HepG2 (cell line): Measurements from ENCODE around the gene PSMB9. TPM values are rescaled to one million over a fixed set of nuclear protein-coding genes. Genes with fewer than 3 reads are reported as not detected.
A peak's percentile ranks its signal among the peaks of the same experiment; 100 is the strongest.

Source experiments
- ATAC-seq: fragments of 200-7000 bp; cut with Tn5 transposase; 3 replicates; pipeline ENCODE4 v1.9.1; 2020; ENCODE audit warnings: mild to moderate bottlenecking, moderate library complexity
- BruUV-seq: library from RNA; stranded (reverse); fragments of 400-500 nt; replicated peaks from 2 replicates; lab custom pipeline; 2021; lab: Mats Ljungman, UMichigan
- CTCF ChIA-PET: fragments of 300-600 bp; formaldehyde crosslinking; extraction: SDS; loops from one replicate; lab custom pipeline; 2021; ENCODE audit warnings: low total read pairs, inconsistent platforms, low intra/inter-chr PET ratio; lab: Yijun Ruan, JAX
- POLR2A ChIA-PET: fragments of 350-600 bp; sonication (Branson Sonifier 250); formaldehyde crosslinking; loops from one replicate; lab custom pipeline; 2020; ENCODE audit warnings: antibody characterized with exemption, inconsistent platforms; lab: Yijun Ruan, JAX
- DNase-seq: peaks from one replicate; pipeline ENCODE4 v3.0.0-alpha.2; 2015; ENCODE audit warnings: low spot score
- FAIRE-seq: peaks from 3 replicates; lab custom pipeline; 2011; peaks lifted over from hg19 to GRCh38; lab: Jason Lieb, UNC
- H2AFZ ChIP-seq: one replicate; pipeline ENCODE4 v1.6.1; 2011; ENCODE audit warnings: low read length, inconsistent platforms
- H3K27ac ChIP-seq: fragments of 300-600 bp; 3 replicates; pipeline ENCODE4 v1.8.0; 2011; ENCODE audit warnings: mixed run types, mild to moderate bottlenecking, mixed read lengths, low read length, inconsistent platforms; ENCODE audit not compliant: insufficient read depth; ENCODE audit errors: extremely low read length
- H3K27me3 ChIP-seq, 2 experiments: fragments of 200-600 bp in 1 of 2; 2 replicates in 1 of 2; 3 replicates in 1 of 2; pipeline versions ENCODE4 v1.6.0 to v1.8.0; 2011; ENCODE audit warnings: low read length in 2 of 2, mild to moderate bottlenecking in 2 of 2, moderate library complexity in 2 of 2, inconsistent platforms in 1 of 2; ENCODE audit not compliant: insufficient read depth in 2 of 2, control insufficient read depth in 1 of 2
- H3K36me3 ChIP-seq, 2 experiments: fragments of 200-600 bp in 1 of 2; replicated peaks in 1 of 2; 2 replicates in 1 of 2; 3 replicates in 1 of 2; pipeline versions ENCODE4 v1.5.1 to v1.8.0; 2011; ENCODE audit warnings: low read length in 2 of 2, inconsistent platforms in 1 of 2; ENCODE audit not compliant: insufficient read depth in 2 of 2, control insufficient read depth in 1 of 2
- H3K4me1 ChIP-seq: 2 replicates; pipeline ENCODE4 v1.5.1; 2012; ENCODE audit warnings: low read length, inconsistent platforms; ENCODE audit not compliant: insufficient read depth
- H3K4me2 ChIP-seq: 2 replicates; pipeline ENCODE4 v1.6.0; 2011; ENCODE audit warnings: low read depth, low read length, inconsistent platforms
- H3K4me3 ChIP-seq, 3 experiments: fragments of 200-600 bp in 1 of 3; sonication (generic), shearing (Covaris generic) in 1 of 3; replicated peaks in 1 of 3; 2 replicates each; pipeline ENCODE4 v1.5.1; 2011 to 2016; ENCODE audit warnings: low read length in 3 of 3, inconsistent platforms in 2 of 3, low read depth in 2 of 3, mild to moderate bottlenecking in 2 of 3, control low read depth in 1 of 3, mixed read lengths in 1 of 3; ENCODE audit not compliant: insufficient read depth in 1 of 3
- H3K79me2 ChIP-seq: one replicate; pipeline ENCODE4 v1.6.1; 2011; ENCODE audit warnings: low read length, inconsistent platforms; ENCODE audit not compliant: insufficient read depth
- H3K9ac ChIP-seq: 2 replicates; pipeline ENCODE4 v1.6.0; 2011; ENCODE audit warnings: mild to moderate bottlenecking, low read depth, low read length, inconsistent platforms; ENCODE audit not compliant: insufficient read depth
- H3K9me3 ChIP-seq: 2 replicates; pipeline ENCODE4 v1.5.1; 2012; ENCODE audit warnings: mild to moderate bottlenecking, low read length
- H4K20me1 ChIP-seq: 2 replicates; pipeline ENCODE4 v1.6.0; 2011; ENCODE audit warnings: inconsistent platforms, mild to moderate bottlenecking, low read length, moderate library complexity; ENCODE audit not compliant: insufficient read depth
- PLRG1 ChIP-seq: fragments of 450-650 bp; conservative IDR thresholded peaks from 2 replicates; pipeline ENCODE4 v1.6.1; 2016
- ZSCAN25 ChIP-seq: sonication (generic); formaldehyde crosslinking; IDR thresholded peaks from 2 replicates; pipeline ENCODE4 v1.8.0; 2022; ENCODE audit warnings: mild to moderate bottlenecking, missing genetic modification reagents
- WGBS: methylation state at CpG from one replicate; pipeline ENCODE4 v1.1.6; 2017; ENCODE audit warnings: low lambda C conversion rate; 5-methylcytosine and 5-hydroxymethylcytosine counted together
- in situ Hi-C: cut with HindIII; loops from 2 replicates; pipeline ENCODE4 v1.10.0; 2017; ENCODE audit warnings: low pct_unique_long_range_greater_than_20kb; ENCODE audit not compliant: extremely low pct_ligation_motif_present
- intact Hi-C: fragments of 100-400 bp; cut with micrococcal nuclease; formaldehyde crosslinking; loops from one replicate; pipeline ENCODE4 v1.10.0; 2022; ENCODE audit not compliant: unreplicated experiment
- polyA plus RNA-seq, 8 experiments: library from polyadenylated mRNA; depleted of rRNA in 3 of 8; stranded (reverse) in 7 of 8; unstranded in 1 of 8; fragments of >200 nt; fragmentation: Illumina TruSeq in 4 of 8; extraction: Trizol in 4 of 8; gene quantifications; 2 replicates each; pipeline versions ENCODE4 v1.2.1 to v1.2.3, GENCODE V29; 2011 to 2016; ENCODE audit warnings: low read depth in 4 of 8, missing spikeins in 1 of 8, mixed read lengths in 1 of 8; ENCODE audit not compliant: insufficient read depth in 1 of 8
- total RNA-seq, 5 experiments: library from RNA; depleted of rRNA; stranded (reverse); fragments of >200 nt; fragmentation: Illumina TruSeq; extraction: Trizol; gene quantifications; 2 replicates each; pipeline ENCODE4 v1.2.3, GENCODE V29; 2016; ENCODE audit warnings: low read depth in 1 of 5
- TF ChIP-seq, protein P1 (sequence below): sonication (generic); formaldehyde crosslinking; IDR thresholded peaks from 2 replicates; pipeline ENCODE4 v1.4.0; 2020; ENCODE audit warnings: mild to moderate bottlenecking, missing genetic modification reagents, borderline replicate concordance
- TF ChIP-seq, protein P2 (sequence below): sonication (generic); formaldehyde crosslinking; IDR thresholded peaks from 2 replicates; pipeline ENCODE4 v1.4.0; 2020; ENCODE audit warnings: missing genetic modification reagents
- TF ChIP-seq, protein P3 (sequence below): IDR thresholded peaks from 2 replicates; pipeline ENCODE4 v1.6.1; 2016; ENCODE audit warnings: missing compliant biosample characterization, missing genetic modification reagents, borderline replicate concordance
- TF ChIP-seq, protein P4 (sequence below): sonication (generic); formaldehyde crosslinking; IDR thresholded peaks from 2 replicates; pipeline ENCODE4 v1.4.0; 2020; ENCODE audit warnings: missing genetic modification reagents

PSMB9 gene
- total and polyA plus RNA-seq, 2 of the 13 experiments (the other 11 are each of a cell fraction or from before 2014, with no cell fraction given), result 15.6 to 16.0 TPM

DNA sequence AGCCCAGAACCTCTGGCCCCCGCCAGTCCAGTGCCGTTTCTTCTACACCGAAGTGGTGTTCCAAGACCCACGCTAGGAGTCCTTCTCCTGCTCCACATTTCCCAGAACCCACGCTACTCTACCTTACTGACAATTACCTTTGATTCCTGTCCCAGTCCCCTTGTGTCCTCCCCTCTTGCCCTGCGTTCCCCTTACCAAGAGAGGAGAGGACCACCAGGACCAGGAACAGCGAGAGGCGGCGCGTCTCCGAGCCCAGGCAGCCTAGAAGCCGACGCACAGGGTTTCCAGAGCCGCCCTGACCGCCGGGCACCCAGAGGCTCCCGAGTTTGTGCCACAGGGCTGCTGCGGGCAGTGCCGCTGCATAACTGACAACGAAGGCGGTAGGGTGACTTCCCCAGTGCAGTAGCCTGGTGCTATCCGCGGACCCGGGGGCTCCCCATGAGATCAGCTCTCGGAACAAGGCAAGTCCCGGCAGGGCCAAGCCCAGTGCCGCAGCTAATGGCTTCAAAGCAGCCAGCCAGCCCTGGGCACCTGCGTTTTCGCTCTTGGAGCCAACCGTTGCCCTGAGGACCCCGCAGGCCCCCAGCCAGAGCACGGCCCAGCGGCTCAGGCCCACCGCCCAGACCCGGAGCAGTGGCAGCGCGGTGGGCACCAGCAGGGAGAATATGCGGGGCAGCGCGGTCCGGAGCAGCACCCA, 1.0 kb upstream of the PSMB9 start (continued):
- TF ChIP-seq, protein P1, sequence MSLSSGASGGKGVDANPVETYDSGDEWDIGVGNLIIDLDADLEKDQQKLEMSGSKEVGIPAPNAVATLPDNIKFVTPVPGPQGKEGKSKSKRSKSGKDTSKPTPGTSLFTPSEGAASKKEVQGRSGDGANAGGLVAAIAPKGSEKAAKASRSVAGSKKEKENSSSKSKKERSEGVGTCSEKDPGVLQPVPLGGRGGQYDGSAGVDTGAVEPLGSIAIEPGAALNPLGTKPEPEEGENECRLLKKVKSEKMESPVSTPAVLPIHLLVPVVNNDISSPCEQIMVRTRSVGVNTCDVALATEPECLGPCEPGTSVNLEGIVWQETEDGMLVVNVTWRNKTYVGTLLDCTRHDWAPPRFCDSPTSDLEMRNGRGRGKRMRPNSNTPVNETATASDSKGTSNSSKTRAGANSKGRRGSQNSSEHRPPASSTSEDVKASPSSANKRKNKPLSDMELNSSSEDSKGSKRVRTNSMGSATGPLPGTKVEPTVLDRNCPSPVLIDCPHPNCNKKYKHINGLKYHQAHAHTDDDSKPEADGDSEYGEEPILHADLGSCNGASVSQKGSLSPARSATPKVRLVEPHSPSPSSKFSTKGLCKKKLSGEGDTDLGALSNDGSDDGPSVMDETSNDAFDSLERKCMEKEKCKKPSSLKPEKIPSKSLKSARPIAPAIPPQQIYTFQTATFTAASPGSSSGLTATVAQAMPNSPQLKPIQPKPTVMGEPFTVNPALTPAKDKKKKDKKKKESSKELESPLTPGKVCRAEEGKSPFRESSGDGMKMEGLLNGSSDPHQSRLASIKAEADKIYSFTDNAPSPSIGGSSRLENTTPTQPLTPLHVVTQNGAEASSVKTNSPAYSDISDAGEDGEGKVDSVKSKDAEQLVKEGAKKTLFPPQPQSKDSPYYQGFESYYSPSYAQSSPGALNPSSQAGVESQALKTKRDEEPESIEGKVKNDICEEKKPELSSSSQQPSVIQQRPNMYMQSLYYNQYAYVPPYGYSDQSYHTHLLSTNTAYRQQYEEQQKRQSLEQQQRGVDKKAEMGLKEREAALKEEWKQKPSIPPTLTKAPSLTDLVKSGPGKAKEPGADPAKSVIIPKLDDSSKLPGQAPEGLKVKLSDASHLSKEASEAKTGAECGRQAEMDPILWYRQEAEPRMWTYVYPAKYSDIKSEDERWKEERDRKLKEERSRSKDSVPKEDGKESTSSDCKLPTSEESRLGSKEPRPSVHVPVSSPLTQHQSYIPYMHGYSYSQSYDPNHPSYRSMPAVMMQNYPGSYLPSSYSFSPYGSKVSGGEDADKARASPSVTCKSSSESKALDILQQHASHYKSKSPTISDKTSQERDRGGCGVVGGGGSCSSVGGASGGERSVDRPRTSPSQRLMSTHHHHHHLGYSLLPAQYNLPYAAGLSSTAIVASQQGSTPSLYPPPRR, result no peak; the same call in 1 of the 2 replicates
- no peak for TF ChIP-seq PLRG1

DNA sequence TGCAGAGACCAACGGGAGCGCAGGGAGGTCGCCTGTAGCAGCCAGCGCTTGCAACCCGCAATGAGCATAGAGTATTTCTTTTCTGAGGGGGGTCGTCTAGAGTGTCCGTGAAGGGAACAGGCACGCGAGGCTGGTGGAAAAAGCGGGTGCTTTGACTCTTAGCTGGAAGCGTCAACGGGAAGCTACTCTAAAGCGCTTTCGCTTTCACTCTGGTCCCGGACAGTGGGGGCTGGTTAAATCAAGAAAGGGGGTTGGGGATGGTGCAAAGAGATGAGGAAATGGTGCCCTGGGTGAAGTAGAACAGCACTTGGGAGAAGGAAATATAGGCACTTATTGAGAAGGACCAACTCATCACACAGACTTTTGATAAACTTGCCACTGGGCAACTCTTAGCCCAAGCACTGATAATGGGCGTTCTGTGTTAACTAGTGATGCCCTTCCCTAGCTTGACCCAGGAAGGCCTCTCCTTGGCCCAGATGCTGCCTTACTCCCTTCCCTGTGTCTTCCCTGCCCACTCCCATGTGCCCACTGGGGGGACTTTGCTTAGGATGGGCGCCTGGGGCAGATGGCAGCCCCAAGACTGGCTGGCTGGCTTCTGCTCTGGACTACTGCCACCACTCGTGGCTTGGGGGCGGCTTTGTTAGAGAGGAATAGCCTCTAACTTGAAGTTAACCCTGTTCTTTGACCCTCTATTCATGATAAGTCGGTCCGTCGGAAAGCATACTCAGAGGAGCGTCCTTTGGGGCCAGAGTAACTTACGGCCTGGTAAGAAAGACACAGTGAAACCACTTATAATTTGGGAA, 585 bp downstream of the PSMB9 start:
- POLR2A ChIA-PET, result interaction anchor here (0.9 to 3.8 kb wide), 6 partner anchors 10 to 117 kb away, joined by 4 to 69 read pairs (median 26); partner anchors contain the start of genes BRD2, PSMB8 and TAP2
- 0 out of 2 replicates have a peak overlapping the region, but pooled peaks have one; percentile 18 for H3K9ac ChIP-seq
- H3K27me3 ChIP-seq, result no peaks in the 10 kb centered on the region; a peak in 1 of 5 replicates
- DNase-seq, result no peak
- H3K9me3 ChIP-seq, result no peaks in the 10 kb centered on the region
- in situ Hi-C loops (no loop called here), intact Hi-C loops (loop anchor here (1.0 kb wide), 1 partner anchor 28 kb away; no protein-coding TSS in a partner anchor)
- FAIRE-seq, result peak; percentile 47
- ATAC-seq, result peak; percentile 11
- BruUV-seq, result no TSS peak
- H3K79me2 ChIP-seq, result no peaks in the 10 kb centered on the region
- no peaks in the 10 kb centered on the region for H4K20me1 ChIP-seq
- peaks cover 26% of the 10 kb centered on the region for H3K4me1 ChIP-seq
- H3K4me2 ChIP-seq, result peak overlapping the region; percentile 98
- CTCF ChIA-PET, result interaction anchor here (1.2 to 2.4 kb wide), 2 partner anchors 14 to 15 kb away, joined by 4 to 39 read pairs; partner anchors contain the start of gene TAP2
- H3K4me3 ChIP-seq, result peak overlapping the region; percentile 93 to 96 (median 95)
- whole genome bisulfite sequencing, result 5% methylated on average over 23 of the region's 24 CpGs
- H3K27ac ChIP-seq, result no peak overlapping the region
- peak overlapping the region; percentile 57 for H2AFZ ChIP-seq
- peaks cover 0 to 6% of the 10 kb centered on the region in 2 experiments; a peak in 1 of 5 replicates for H3K36me3 ChIP-seq
- TF ChIP-seq, protein P2, sequence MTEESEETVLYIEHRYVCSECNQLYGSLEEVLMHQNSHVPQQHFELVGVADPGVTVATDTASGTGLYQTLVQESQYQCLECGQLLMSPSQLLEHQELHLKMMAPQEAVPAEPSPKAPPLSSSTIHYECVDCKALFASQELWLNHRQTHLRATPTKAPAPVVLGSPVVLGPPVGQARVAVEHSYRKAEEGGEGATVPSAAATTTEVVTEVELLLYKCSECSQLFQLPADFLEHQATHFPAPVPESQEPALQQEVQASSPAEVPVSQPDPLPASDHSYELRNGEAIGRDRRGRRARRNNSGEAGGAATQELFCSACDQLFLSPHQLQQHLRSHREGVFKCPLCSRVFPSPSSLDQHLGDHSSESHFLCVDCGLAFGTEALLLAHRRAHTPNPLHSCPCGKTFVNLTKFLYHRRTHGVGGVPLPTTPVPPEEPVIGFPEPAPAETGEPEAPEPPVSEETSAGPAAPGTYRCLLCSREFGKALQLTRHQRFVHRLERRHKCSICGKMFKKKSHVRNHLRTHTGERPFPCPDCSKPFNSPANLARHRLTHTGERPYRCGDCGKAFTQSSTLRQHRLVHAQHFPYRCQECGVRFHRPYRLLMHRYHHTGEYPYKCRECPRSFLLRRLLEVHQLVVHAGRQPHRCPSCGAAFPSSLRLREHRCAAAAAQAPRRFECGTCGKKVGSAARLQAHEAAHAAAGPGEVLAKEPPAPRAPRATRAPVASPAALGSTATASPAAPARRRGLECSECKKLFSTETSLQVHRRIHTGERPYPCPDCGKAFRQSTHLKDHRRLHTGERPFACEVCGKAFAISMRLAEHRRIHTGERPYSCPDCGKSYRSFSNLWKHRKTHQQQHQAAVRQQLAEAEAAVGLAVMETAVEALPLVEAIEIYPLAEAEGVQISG, result no peak
- no peak for TF ChIP-seq ZSCAN25 (CRISPR knock-in tag)
- TF ChIP-seq, protein P3, sequence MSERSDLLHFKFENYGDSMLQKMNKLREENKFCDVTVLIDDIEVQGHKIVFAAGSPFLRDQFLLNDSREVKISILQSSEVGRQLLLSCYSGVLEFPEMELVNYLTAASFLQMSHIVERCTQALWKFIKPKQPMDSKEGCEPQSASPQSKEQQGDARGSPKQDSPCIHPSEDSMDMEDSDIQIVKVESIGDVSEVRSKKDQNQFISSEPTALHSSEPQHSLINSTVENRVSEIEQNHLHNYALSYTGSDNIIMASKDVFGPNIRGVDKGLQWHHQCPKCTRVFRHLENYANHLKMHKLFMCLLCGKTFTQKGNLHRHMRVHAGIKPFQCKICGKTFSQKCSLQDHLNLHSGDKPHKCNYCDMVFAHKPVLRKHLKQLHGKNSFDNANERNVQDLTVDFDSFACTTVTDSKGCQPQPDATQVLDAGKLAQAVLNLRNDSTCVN (CRISPR knock-in tag), result no peak
- TF ChIP-seq, protein P4, sequence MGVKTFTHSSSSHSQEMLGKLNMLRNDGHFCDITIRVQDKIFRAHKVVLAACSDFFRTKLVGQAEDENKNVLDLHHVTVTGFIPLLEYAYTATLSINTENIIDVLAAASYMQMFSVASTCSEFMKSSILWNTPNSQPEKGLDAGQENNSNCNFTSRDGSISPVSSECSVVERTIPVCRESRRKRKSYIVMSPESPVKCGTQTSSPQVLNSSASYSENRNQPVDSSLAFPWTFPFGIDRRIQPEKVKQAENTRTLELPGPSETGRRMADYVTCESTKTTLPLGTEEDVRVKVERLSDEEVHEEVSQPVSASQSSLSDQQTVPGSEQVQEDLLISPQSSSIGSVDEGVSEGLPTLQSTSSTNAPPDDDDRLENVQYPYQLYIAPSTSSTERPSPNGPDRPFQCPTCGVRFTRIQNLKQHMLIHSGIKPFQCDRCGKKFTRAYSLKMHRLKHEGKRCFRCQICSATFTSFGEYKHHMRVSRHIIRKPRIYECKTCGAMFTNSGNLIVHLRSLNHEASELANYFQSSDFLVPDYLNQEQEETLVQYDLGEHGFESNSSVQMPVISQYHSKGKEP (CRISPR knock-in tag), result no peak
